ENCODE data around the gene TPM2.

GRCh38 chr9:35658968-35659220 lies 30.8 kb downstream of the TPM2 start:
- TF ChIP-seq SIN3A (IDR thresholded peaks at IDR 0.05; ENCODE audit: borderline replicate concordance, insufficient read depth, low read length), result no peak
- TF ChIP-seq, protein P1, sequence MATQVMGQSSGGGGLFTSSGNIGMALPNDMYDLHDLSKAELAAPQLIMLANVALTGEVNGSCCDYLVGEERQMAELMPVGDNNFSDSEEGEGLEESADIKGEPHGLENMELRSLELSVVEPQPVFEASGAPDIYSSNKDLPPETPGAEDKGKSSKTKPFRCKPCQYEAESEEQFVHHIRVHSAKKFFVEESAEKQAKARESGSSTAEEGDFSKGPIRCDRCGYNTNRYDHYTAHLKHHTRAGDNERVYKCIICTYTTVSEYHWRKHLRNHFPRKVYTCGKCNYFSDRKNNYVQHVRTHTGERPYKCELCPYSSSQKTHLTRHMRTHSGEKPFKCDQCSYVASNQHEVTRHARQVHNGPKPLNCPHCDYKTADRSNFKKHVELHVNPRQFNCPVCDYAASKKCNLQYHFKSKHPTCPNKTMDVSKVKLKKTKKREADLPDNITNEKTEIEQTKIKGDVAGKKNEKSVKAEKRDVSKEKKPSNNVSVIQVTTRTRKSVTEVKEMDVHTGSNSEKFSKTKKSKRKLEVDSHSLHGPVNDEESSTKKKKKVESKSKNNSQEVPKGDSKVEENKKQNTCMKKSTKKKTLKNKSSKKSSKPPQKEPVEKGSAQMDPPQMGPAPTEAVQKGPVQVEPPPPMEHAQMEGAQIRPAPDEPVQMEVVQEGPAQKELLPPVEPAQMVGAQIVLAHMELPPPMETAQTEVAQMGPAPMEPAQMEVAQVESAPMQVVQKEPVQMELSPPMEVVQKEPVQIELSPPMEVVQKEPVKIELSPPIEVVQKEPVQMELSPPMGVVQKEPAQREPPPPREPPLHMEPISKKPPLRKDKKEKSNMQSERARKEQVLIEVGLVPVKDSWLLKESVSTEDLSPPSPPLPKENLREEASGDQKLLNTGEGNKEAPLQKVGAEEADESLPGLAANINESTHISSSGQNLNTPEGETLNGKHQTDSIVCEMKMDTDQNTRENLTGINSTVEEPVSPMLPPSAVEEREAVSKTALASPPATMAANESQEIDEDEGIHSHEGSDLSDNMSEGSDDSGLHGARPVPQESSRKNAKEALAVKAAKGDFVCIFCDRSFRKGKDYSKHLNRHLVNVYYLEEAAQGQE (IDR thresholded peaks at IDR 0.05; ENCODE audit: insufficient read depth in 1 of 2, low read depth in 2 of 2, low read length in 2 of 2), result no peak
- TF ChIP-seq POLR2AphosphoS5 (IDR thresholded peaks at IDR 0.05; ENCODE audit: low read depth, low read length), result no peak
- no peak for TF ChIP-seq TAF1 (IDR thresholded peaks at IDR 0.05; ENCODE audit: borderline replicate concordance, insufficient read depth, low read length)

All from PFSK-1 (cell line).